Neural cell (in vitro differentiated cells): ENCODE results near the gene SLCO3A1. TPM values are rescaled to one million over a fixed set of nuclear protein-coding genes. Genes with fewer than 3 reads are reported as not detected.

Experiments
- H2AFZ ChIP-seq: fragments of 200-600, 300-800 bp; sonication (generic), shearing (Covaris generic); 2 replicates; pipeline ENCODE4 v1.6.0; 2014; ENCODE audit warnings: low read depth, mild to moderate bottlenecking, antibody characterized with exemption, low read length, moderate library complexity
- H3F3A ChIP-seq: fragments of 200-600 bp; shearing (Covaris generic); 2 replicates; pipeline ENCODE4 v1.6.1; 2016; ENCODE audit warnings: mild to moderate bottlenecking, moderate library complexity, mixed read lengths, antibody characterized with exemption, low read length; ENCODE audit not compliant: insufficient read depth, poor library complexity, severe bottlenecking
- H3K27ac ChIP-seq: fragments of 200-600, 300-800 bp; sonication (generic), shearing (Covaris generic); 2 replicates; pipeline ENCODE4 v1.5.1; 2014; ENCODE audit warnings: mild to moderate bottlenecking, low read length, moderate library complexity
- H3K27me3 ChIP-seq: fragments of 300-800, 200-600 bp; sonication (generic), shearing (Covaris generic); 2 replicates; pipeline ENCODE4 v1.6.0; 2014; ENCODE audit warnings: mild to moderate bottlenecking, low read depth, low read length, moderate library complexity; ENCODE audit not compliant: insufficient read depth
- H3K36me3 ChIP-seq: fragments of 300-800, 200-600 bp; sonication (generic), shearing (Covaris generic); 2 replicates; pipeline ENCODE4 v1.5.1; 2014; ENCODE audit warnings: mild to moderate bottlenecking, antibody characterized with exemption, low read length, moderate library complexity; ENCODE audit not compliant: insufficient read depth
- H3K4me2 ChIP-seq: fragments of 300-800, 200-600 bp; sonication (generic), shearing (Covaris generic); 2 replicates; pipeline ENCODE4 v1.6.0; 2014; ENCODE audit warnings: mild to moderate bottlenecking, low read length
- H3K4me3 ChIP-seq: fragments of 300-800, 200-600 bp; sonication (generic), shearing (Covaris generic); 2 replicates; pipeline ENCODE4 v1.5.1; 2014; ENCODE audit warnings: mild to moderate bottlenecking, low read length, moderate library complexity
- H3K79me2 ChIP-seq: fragments of 200-600 bp; shearing (Covaris generic); replicated peaks from 2 replicates; pipeline ENCODE4 v1.6.0; 2014; ENCODE audit warnings: mild to moderate bottlenecking, low read length, moderate library complexity; ENCODE audit not compliant: insufficient read depth
- H3K9ac ChIP-seq: fragments of 300-800, 200-600 bp; sonication (generic), shearing (Covaris generic); 2 replicates; pipeline ENCODE4 v1.6.1; 2016; ENCODE audit warnings: mild to moderate bottlenecking, low read length, mixed read lengths
- H3K9me2 ChIP-seq: fragments of 200-600 bp; shearing (Covaris generic); 2 replicates; pipeline ENCODE4 v1.6.1; 2016; ENCODE audit warnings: mild to moderate bottlenecking, low read length, mixed read lengths; ENCODE audit not compliant: insufficient read depth
- H3K9me3 ChIP-seq: fragments of 200-600, 300-800 bp; sonication (generic), shearing (Covaris generic); 2 replicates; pipeline ENCODE4 v1.6.1; 2016; ENCODE audit warnings: mild to moderate bottlenecking, mixed run types, low read length, moderate library complexity, mixed read lengths
- H4K20me1 ChIP-seq: fragments of 200-600 bp; shearing (Covaris generic); 2 replicates; pipeline ENCODE4 v1.6.1; 2016; ENCODE audit warnings: mild to moderate bottlenecking, mixed run types; ENCODE audit not compliant: insufficient read depth
- EP300 ChIP-seq: fragments of 450-650 bp; conservative IDR thresholded peaks from 2 replicates; pipeline ENCODE4 v1.6.1; 2014; ENCODE audit warnings: antibody characterized with exemption, mild to moderate bottlenecking, moderate library complexity; ENCODE audit not compliant: poor library complexity, severe bottlenecking
- EZH2 ChIP-seq: fragments of 200-600, 300-800 bp; shearing (Covaris generic), sonication (generic); IDR thresholded peaks from 2 replicates; pipeline ENCODE4 v1.6.1; 2014; ENCODE audit warnings: antibody characterized with exemption, low read length, borderline replicate concordance, mild to moderate bottlenecking; ENCODE audit not compliant: insufficient read depth, poor library complexity, severe bottlenecking
- MXI1 ChIP-seq: fragments of 450-650 bp; conservative IDR thresholded peaks from 2 replicates; pipeline ENCODE4 v1.6.1; 2014; ENCODE audit warnings: antibody characterized with exemption, mild to moderate bottlenecking; ENCODE audit not compliant: poor library complexity, severe bottlenecking
- POLR2AphosphoS5 ChIP-seq: IDR thresholded peaks from 2 replicates; pipeline ENCODE4 v1.6.1; 2012
- RAD21 ChIP-seq: fragments of 450-650 bp; conservative IDR thresholded peaks from 2 replicates; pipeline ENCODE4 v1.6.1; 2014; ENCODE audit warnings: antibody characterized with exemption, mild to moderate bottlenecking, moderate library complexity
- REST ChIP-seq: IDR thresholded peaks from 2 replicates; pipeline ENCODE4 v1.6.1; 2012; ENCODE audit warnings: borderline replicate concordance
- SMC3 ChIP-seq: fragments of 450-650 bp; conservative IDR thresholded peaks from 2 replicates; pipeline ENCODE4 v1.6.1; 2014; ENCODE audit warnings: antibody characterized with exemption, mild to moderate bottlenecking, moderate library complexity; ENCODE audit not compliant: poor library complexity
- TAF1 ChIP-seq: IDR thresholded peaks from 2 replicates; pipeline ENCODE4 v1.6.1; 2012; ENCODE audit warnings: low read depth
- polyA plus RNA-seq: library from polyadenylated mRNA; depleted of rRNA; stranded (reverse); fragments of >200 nt; gene quantifications from 2 replicates; pipeline ENCODE4 v1.2.3, GENCODE V29; 2014
- TF ChIP-seq, protein P1 (sequence below): fragments of 450-650 bp; IDR thresholded peaks from 2 replicates; pipeline ENCODE4 v1.5.1; 2014; ENCODE audit warnings: antibody characterized with exemption, mild to moderate bottlenecking, moderate library complexity; ENCODE audit not compliant: poor library complexity, severe bottlenecking

Gene SLCO3A1
- polyA plus RNA-seq, 1 donor from 2014 or later, result 14.2 TPM

- Histone ChIP-seq H4K20me1 (no peaks in the 10 kb centered on the region), H3K9me3 (no peaks in the 10 kb centered on the region), H3K9me2 (no peaks in the 10 kb centered on the region), H3K4me2 (no peak overlapping the region), H2AFZ (no peak overlapping the region), H3F3A (no peaks in the 10 kb centered on the region), H3K9ac (no peak overlapping the region), H3K79me2 (peaks cover 31% of the 10 kb centered on the region), H3K27me3 (no peaks in the 10 kb centered on the region), H3K4me3 (no peak overlapping the region), H3K36me3 (no peaks in the 10 kb centered on the region), H3K27ac (no peak overlapping the region)
- TF ChIP-seq REST (no peak), MXI1 (no peak), EZH2 (no peak), TAF1 (no peak), RAD21 (no peak), POLR2AphosphoS5 (no peak), EP300 (no peak), SMC3 (no peak)
- TF ChIP-seq, protein P1, sequence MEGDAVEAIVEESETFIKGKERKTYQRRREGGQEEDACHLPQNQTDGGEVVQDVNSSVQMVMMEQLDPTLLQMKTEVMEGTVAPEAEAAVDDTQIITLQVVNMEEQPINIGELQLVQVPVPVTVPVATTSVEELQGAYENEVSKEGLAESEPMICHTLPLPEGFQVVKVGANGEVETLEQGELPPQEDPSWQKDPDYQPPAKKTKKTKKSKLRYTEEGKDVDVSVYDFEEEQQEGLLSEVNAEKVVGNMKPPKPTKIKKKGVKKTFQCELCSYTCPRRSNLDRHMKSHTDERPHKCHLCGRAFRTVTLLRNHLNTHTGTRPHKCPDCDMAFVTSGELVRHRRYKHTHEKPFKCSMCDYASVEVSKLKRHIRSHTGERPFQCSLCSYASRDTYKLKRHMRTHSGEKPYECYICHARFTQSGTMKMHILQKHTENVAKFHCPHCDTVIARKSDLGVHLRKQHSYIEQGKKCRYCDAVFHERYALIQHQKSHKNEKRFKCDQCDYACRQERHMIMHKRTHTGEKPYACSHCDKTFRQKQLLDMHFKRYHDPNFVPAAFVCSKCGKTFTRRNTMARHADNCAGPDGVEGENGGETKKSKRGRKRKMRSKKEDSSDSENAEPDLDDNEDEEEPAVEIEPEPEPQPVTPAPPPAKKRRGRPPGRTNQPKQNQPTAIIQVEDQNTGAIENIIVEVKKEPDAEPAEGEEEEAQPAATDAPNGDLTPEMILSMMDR, result no peak
Observed at GRCh38 chr15:91874171-91874570, 20.7 kb downstream of the SLCO3A1 start.

DNA sequence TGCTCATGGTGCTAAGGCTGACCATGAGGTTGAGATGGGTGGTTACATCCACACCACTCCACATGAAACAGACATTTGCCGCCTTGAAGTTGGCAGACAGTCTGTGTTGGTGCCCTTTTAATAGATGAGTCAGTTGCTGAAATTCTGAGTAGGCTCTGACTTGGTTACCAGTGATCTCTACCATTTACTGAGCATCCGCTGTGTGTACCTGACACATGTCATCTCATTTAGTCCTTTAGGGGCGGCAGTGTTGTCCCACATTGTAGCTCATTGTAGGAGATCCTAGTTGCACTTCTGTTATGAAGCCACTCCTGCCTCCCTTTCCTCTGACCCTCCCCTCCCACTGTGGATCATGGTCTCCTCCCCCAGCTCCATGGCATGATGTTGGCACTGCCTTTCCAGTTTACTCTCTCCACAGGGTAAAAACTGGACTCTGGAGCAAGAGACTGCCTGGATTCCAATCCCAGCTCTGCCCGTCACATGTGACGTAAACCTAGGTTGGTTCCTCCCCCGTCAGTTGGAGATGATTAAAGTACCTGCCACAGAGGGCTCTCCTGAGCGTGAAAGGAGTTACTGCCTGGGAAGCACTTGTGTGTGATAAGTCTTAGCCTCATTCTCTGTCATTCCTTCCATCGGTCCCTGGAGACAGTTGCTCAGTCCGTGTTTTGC, 21.6 kb downstream of the SLCO3A1 start:
- H3K79me2 ChIP-seq, result peaks cover 31% of the 10 kb centered on the region
- H3K9me2 ChIP-seq, result no peaks in the 10 kb centered on the region
- no peaks in the 10 kb centered on the region for H3K36me3 ChIP-seq
- no peak overlapping the region for H3K27ac ChIP-seq
- TF ChIP-seq REST (no peak), TAF1 (no peak), MXI1 (no peak), RAD21 (no peak), POLR2AphosphoS5 (no peak), EP300 (no peak), EZH2 (no peak), SMC3 (no peak)
- TF ChIP-seq, protein P1, result no peak
- H3F3A ChIP-seq, result no peaks in the 10 kb centered on the region
- H3K27me3 ChIP-seq, result no peaks in the 10 kb centered on the region
- no peak overlapping the region for H2AFZ ChIP-seq
- no peaks in the 10 kb centered on the region for H4K20me1 ChIP-seq
- no peak overlapping the region for H3K9ac ChIP-seq
- H3K4me2 ChIP-seq, result no peak overlapping the region
- no peak overlapping the region for H3K4me3 ChIP-seq
- no peaks in the 10 kb centered on the region for H3K9me3 ChIP-seq
